ENCODE measurements around the gene PPL. TPM values are rescaled to one million over a fixed set of nuclear protein-coding genes. Genes with fewer than 3 reads are reported as not detected.

PPL gene, protein sequence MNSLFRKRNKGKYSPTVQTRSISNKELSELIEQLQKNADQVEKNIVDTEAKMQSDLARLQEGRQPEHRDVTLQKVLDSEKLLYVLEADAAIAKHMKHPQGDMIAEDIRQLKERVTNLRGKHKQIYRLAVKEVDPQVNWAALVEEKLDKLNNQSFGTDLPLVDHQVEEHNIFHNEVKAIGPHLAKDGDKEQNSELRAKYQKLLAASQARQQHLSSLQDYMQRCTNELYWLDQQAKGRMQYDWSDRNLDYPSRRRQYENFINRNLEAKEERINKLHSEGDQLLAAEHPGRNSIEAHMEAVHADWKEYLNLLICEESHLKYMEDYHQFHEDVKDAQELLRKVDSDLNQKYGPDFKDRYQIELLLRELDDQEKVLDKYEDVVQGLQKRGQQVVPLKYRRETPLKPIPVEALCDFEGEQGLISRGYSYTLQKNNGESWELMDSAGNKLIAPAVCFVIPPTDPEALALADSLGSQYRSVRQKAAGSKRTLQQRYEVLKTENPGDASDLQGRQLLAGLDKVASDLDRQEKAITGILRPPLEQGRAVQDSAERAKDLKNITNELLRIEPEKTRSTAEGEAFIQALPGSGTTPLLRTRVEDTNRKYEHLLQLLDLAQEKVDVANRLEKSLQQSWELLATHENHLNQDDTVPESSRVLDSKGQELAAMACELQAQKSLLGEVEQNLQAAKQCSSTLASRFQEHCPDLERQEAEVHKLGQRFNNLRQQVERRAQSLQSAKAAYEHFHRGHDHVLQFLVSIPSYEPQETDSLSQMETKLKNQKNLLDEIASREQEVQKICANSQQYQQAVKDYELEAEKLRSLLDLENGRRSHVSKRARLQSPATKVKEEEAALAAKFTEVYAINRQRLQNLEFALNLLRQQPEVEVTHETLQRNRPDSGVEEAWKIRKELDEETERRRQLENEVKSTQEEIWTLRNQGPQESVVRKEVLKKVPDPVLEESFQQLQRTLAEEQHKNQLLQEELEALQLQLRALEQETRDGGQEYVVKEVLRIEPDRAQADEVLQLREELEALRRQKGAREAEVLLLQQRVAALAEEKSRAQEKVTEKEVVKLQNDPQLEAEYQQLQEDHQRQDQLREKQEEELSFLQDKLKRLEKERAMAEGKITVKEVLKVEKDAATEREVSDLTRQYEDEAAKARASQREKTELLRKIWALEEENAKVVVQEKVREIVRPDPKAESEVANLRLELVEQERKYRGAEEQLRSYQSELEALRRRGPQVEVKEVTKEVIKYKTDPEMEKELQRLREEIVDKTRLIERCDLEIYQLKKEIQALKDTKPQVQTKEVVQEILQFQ (N-terminal part only)
- 10 to 100 TPM in 4 of 6 experiments, 1 to 10 TPM in 2; 6.9 to 23.8 (median 14.4) TPM for total RNA-seq
- long read RNA-seq, partial matches to known transcripts = 0 of 1 reads
- long read RNA-seq, other reads (novel, unspliced or antisense) = 1 of 1 reads

DNA sequence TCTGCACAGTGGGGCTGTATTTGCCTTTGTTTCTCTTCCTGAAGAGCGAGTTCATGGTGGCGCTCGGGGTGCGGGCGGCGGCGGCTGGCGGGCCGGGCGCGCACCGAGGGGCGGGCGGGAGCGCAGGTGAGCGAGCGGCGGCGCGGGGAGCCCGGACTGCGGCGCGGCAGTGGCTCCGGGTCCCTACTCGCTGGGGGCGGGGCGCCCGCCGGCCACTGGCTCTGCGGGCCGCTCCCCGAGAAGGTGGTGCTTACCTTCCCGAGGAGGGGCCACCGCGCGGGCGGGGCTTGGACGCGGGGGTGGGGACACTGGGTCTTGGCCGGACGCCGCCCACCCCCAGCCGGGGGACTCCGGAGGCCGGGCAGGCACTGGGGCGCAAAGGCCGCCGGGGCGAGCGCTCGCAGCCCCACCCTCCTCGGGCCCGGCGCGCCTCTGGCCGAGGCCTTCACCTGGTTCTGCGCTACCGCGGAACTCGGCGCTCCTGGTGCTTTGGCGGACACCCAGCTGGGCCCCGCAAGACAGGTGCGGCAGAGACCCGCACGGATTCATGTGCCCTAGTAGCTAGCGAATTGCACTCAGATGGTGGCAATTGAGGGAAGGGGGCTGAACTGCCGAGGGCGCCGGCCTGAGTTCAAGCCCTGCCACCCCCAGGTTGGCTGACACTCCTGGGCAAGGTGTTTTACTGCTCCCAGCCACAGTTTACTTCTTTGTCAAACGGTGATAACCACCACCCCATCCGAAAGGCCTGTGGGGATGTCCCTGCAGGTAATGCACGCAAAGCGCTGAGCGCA, at the start of gene PPL:
Gene PPL (minus strand): TSS at position 158 of the 791 bp plus-strand sequence. CDS start 103 bp downstream, at position 55.
- peaks cover 0 to 33% (median 8%) of the 10 kb centered on the region in 4 donors for H3K4me1 ChIP-seq
- H3K27me3 ChIP-seq = no peaks in the 10 kb centered on the region
- ATAC-seq (peak; percentile 76 to 85 (median 80)), DNase-seq (peak; percentile 92 to 98 (median 97))
- H3K4me3 ChIP-seq = peak within 1 kb of the TSS; percentile 66 to 79 (median 77)
- no peaks in the 10 kb centered on the region for H3K9me3 ChIP-seq
- WGBS (ENCODE audit: insufficient coverage, low coverage, low lambda C conversion rate, missing lambda C conversion rate) = 3% methylated on average over 15 of the region's 76 CpGs
- intact Hi-C loops (cut with DNase I) = no loop called here
- H3K36me3 ChIP-seq = no peaks in the 10 kb centered on the region
- H3K27ac ChIP-seq = peak within 1 kb of the TSS; percentile 69 to 84 (median 75)
- TF ChIP-seq, protein P1, sequence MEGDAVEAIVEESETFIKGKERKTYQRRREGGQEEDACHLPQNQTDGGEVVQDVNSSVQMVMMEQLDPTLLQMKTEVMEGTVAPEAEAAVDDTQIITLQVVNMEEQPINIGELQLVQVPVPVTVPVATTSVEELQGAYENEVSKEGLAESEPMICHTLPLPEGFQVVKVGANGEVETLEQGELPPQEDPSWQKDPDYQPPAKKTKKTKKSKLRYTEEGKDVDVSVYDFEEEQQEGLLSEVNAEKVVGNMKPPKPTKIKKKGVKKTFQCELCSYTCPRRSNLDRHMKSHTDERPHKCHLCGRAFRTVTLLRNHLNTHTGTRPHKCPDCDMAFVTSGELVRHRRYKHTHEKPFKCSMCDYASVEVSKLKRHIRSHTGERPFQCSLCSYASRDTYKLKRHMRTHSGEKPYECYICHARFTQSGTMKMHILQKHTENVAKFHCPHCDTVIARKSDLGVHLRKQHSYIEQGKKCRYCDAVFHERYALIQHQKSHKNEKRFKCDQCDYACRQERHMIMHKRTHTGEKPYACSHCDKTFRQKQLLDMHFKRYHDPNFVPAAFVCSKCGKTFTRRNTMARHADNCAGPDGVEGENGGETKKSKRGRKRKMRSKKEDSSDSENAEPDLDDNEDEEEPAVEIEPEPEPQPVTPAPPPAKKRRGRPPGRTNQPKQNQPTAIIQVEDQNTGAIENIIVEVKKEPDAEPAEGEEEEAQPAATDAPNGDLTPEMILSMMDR (IDR thresholded peaks at IDR 0.05) = no peak
- TF ChIP-seq POLR2A (IDR thresholded peaks at IDR 0.05) = peak; percentile 91

DNA sequence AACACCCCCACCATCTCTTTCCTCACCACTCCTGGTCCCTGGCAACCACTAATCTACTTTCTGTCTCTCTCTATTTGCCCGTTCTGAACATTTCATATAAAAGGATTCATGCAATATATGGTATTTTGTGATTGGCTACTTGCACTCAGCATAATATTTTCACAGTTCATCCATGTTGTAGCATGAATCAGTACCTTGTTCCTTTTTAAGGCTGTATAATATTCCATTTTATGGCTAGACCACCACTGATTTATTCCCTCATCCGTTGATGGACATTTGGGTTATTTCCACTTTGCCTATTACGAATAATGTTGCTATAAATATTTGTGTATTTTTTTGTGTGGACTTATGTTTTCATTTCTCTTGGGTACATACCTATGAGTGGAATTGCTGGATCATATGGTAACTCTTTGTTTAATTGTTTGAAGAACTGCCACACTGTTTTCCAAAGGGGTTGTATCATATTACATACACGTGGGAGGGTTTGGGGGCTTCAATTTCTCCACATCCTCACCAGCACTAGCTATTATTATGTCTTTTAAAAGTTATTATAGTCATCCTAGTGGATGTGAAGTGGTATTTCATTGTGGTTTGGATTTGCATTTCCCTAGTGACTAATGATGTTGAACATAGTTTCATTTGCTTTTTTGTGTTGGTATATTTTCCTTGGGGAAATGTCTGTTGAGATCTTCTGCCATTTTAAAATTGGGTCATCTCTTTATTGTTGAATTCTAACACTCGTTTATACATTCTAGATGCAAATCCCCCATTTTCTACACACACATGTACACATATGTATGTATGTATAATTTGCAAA, 47.4 kb upstream of the PPL start:
- Histone ChIP-seq H3K36me3 (no peaks in the 10 kb centered on the region), H3K27ac (no peak overlapping the region), H3K9me3 (no peaks in the 10 kb centered on the region), H3K4me1 (no peaks in the 10 kb centered on the region), H3K27me3 (no peaks in the 10 kb centered on the region), H3K4me3 (no peak overlapping the region)
- no peak for DNase-seq
- TF ChIP-seq, protein P1 (IDR thresholded peaks at IDR 0.05) = no peak
- no peak for TF ChIP-seq POLR2A (IDR thresholded peaks at IDR 0.05)
- intact Hi-C loops (cut with DNase I) = no loop called here
- WGBS (ENCODE audit: insufficient coverage, low coverage, low lambda C conversion rate, missing lambda C conversion rate) = 55% methylated on average over 5 of the region's 5 CpGs
- no peak for ATAC-seq

DNA sequence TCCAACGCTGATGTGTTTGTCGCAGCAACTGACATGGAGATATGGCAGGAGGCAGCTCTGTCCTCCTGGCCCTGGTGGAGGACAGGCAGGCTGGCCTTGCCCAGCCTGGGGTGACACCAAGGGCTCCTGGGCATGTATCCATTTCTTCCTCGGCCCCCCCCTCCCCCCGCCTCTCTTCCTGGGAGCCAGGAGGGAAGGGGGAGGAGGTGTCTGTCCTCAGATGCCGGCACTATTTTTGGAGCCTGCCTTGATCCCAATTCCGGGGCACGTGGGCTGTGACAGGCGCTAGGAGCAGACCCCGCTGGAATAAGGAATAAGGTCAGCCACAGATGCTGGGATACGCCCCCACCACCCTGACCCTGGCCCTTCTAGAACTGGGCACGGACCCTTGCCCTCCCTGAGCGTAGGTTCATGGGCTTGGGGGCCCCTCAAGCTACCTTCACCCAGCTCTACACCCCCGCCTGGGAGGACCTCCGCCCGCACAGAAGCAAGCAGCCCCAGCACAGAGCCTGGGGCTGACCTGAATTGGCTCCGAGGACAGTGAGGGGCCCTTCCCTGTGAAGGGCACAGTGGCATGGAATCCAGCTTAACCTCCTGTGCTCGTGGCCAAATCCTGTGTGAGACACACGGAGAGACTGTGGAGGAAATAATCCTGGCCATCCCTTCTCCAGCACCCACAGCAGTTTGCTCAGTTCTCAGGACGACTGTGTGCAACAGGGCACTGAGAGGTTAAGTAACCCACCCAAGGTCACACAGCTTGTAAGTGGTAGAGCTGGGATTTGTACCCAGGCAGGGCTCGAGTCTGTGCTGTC, 45.3 kb upstream of the PPL start:
- Histone ChIP-seq H3K9me3 (no peaks in the 10 kb centered on the region), H3K4me3 (no peak overlapping the region), H3K27ac (no peak overlapping the region), H3K27me3 (no peaks in the 10 kb centered on the region), H3K4me1 (no peaks in the 10 kb centered on the region), H3K36me3 (no peaks in the 10 kb centered on the region)
- WGBS (ENCODE audit: insufficient coverage, low coverage, low lambda C conversion rate, missing lambda C conversion rate) = 53% methylated on average over 4 of the region's 20 CpGs
- DNase-seq = peak in 1 of 3 donors; percentile 14
- intact Hi-C loops (cut with DNase I) = no loop called here
- TF ChIP-seq POLR2A (IDR thresholded peaks at IDR 0.05) = no peak
- TF ChIP-seq, protein P1 (IDR thresholded peaks at IDR 0.05) = no peak
- peak in 1 of 4 donors; percentile 30 for ATAC-seq

All from right lobe of liver (tissue), 6 donors.